Hematopoietic multipotent progenitor cell (in vitro differentiated cells): ENCODE measurements around the gene SPATC1L. TPM values are rescaled to one million over a fixed set of nuclear protein-coding genes. Genes with fewer than 3 reads are reported as not detected.

Experiments
- DNase-seq, 3 donors: peaks; one replicate each; pipeline ENCODE4 v3.0.0-alpha.2; 2011 to 2015; ENCODE audit warnings: low read depth in 2 of 3, low spot score in 2 of 3
- total RNA-seq: library from RNA; depleted of rRNA; stranded (reverse); fragments of >200 nt; gene quantifications from one replicate; pipeline ENCODE4 v1.2.3, GENCODE V29; 2012

SPATC1L gene
- total RNA-seq, 1 donor: 21.5 TPM

- DNase-seq: no peak
Measured at GRCh38 chr21:46168238-46168637, 16.0 kb downstream of the SPATC1L start.

DNA sequence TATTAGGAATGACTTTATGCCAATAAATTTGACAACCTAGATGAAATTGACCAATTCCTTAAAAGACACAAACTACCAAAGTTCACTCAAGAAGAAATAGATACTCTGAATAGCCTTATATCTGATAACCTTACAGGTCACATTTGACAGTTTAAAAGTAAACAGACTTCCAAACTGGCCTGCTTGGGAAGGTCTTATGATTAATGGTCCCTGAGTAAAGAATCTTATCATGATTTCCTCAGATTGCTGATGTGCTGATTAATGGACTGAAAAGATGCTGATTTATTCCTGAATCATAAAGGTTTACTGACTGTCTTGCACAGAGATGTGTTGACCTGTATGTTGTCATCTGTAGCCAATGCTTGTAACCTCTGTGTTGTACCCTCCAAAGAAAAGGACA lies 19.2 kb downstream of the SPATC1L start:
- DNase-seq: no peak

- no peak for DNase-seq
Measured at GRCh38 chr21:46163380-46163779, 20.9 kb downstream of the SPATC1L start.

- no peak for DNase-seq
Measured at GRCh38 chr21:46161633-46162592, 22.3 kb downstream of the SPATC1L start.

- no peak for DNase-seq
Measured at GRCh38 chr21:46160907-46161632, 23.2 kb downstream of the SPATC1L start.

- DNase-seq: no peak
Measured at GRCh38 chr21:46160657-46160906, 23.7 kb downstream of the SPATC1L start.

DNA sequence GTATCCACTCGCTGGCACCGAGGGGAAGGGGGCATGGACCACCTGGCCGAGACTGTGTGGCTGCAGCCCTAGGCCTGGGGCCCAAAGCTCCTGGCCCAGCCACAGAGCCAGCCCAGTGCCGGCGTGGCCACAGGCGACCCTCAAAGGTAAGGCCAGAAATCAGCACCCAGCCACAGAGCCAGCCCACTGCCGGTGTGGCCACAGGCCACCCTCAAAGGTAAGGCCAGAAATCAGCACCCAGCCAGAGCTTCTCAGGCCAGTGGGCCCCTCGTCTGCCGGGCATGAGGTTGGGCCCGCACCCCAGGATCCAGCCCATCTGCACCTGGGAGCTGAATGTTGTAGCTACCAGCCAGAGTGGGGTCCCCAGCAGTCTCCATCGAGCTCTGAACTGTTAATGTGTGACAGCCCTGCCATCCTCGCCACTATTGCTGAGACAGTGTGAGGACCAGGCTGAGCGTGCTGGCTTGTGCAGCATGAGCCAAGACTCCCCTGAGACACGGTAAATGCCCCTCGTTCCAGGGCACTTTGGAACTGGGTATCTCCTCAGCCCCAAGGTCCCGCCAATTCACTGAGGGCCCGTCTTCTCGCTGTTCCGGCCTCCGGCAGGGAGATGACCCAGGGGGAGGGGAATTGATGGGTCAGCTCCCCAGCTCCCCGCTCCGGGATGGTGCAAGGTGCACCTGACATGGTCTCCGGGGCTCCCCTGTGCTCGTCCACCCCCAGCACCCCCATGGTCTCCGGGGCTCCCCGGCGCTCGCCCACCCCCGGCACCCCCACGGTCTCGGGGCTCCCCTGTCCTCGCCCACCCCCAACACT lies 24.2 kb downstream of the SPATC1L start:
- DNase-seq: no peak

- no peak for DNase-seq
Measured at GRCh38 chr21:46159390-46159789, 24.9 kb downstream of the SPATC1L start.

DNA sequence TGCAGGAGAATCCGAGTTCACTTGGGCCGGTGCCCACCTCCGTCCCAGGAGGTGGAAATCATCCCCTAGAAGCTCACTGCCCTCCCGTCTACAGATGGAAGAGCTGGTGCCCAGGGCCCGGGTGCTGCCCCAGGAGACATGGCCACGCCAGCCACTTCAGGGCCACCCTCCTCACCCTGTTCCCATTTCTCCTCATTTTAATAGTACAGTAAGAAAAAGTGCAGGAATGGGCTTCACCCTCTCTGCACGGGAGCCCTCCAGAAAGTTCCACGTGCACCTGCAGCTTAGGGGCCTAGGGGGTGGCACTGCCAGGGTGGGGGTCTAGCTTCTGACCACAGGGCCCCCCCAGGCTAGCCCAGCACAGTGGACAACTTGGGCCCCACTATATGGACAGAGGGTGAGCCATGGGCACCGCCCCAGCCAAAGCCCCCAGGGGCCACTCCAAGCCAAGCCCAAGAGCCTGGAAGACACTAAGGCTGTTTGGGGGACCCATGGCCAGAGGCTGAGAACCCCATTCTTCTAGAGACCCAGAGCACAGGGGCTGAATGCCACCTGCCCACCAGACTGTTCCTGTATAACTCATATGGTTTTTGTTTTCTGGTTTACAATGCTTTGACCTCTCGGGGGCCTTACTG lies 25.5 kb downstream of the SPATC1L start:
- no peak for DNase-seq

DNA sequence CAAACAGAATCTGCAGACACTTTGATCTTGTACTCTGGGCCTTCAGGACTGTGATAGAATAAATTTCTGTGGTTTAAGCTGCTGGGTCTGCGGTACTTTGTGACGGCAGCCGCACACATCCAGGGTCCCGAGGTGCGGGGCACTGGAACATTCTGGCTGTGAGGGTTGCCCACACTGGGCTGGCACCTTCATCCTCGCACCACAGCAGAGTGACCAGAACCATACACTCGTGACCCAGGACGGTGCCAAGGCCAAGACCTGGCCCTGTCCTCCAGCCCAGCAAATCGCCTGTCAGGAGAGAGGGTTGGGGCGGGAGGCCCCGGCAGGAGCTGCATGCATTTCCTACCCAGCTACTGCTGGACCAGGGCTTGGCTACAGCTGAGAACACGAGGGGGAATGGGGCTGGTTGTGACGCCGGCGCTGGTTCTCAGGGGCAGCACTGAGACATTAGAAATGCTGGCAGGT lies 26.2 kb downstream of the SPATC1L start:
- no peak for DNase-seq

- DNase-seq: no peak
Measured at GRCh38 chr21:46157396-46157986, 26.8 kb downstream of the SPATC1L start.

DNA sequence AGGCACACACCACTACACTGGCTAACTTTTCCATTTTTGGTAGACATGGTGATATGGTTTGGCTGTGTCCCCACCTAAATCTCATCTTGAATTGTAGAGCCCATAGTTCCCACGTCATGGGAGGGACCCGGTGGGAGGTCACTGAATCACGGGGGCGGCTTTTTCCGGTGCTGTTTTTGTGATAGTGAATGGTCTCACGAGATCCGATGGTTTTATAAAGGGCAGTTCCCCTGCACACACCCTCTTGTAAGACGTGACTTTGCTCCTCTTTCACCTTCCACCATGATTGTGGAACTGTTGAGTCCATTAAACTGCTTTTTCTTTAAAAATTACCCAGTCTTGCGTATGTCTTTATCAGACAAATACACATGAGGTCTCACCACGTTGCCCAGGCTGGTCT lies 27.6 kb downstream of the SPATC1L start:
- no peak for DNase-seq

DNA sequence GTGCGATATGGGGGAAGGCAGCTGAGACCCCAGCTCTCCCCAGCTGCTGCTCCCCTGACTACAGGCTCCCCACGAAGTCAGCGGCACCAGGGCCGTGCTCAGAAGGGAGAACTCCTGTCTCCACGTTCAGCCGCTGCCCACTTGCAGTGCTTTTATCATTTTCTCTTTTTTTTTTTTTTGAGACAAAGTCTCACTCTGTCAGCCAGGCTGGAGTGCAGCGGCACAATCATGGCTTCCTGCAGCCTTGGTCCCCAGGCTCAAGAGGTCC lies 27.9 kb downstream of the SPATC1L start:
- DNase-seq: no peak

DNA sequence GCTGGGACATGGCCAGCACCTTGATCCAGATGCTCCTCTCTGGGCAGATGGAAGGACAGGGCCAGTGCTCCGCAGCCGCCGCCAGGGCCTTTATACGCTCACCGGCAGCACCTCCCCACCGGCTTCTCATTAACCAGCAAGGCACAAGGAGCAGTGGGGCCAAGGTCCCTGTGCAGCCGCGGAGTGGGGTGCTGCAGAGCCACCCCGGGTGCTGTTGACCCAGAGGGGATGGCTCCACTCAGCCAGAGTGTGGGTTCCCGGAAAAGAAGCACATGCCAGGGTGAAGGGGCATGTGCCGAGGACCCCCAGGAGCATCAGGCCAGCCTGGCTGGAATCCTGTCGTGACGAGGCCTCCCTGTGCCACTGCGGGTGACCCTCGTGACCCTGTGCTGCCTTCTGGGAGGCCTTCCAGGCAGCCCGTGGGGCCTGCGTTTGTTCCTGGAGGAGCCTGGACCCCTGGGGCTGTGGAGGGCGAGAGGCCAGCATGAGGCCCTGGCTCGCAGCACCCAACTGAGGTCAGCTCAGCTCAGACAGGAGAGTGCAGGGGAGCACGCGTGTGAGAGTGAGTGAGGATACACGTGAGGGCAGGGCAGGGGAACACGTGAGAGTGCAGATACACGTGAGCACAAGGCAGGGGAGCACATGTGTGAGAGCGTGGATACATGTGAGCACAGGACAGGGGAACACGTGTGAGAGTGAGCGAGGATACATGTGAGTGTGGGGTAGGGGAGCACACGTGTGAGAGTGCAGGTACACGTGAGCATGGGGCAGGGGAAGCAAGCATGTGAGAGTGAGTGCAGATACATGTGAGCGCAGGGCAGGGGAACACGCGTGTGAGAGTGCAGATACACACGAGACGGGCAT lies 28.5 kb downstream of the SPATC1L start, which contains the start of gene FTCD:
TSS of gene FTCD (minus strand) at position 66 of the 864 bp plus-strand sequence. CDS start at position 10, 56 bp downstream.
- DNase-seq: no peak

DNA sequence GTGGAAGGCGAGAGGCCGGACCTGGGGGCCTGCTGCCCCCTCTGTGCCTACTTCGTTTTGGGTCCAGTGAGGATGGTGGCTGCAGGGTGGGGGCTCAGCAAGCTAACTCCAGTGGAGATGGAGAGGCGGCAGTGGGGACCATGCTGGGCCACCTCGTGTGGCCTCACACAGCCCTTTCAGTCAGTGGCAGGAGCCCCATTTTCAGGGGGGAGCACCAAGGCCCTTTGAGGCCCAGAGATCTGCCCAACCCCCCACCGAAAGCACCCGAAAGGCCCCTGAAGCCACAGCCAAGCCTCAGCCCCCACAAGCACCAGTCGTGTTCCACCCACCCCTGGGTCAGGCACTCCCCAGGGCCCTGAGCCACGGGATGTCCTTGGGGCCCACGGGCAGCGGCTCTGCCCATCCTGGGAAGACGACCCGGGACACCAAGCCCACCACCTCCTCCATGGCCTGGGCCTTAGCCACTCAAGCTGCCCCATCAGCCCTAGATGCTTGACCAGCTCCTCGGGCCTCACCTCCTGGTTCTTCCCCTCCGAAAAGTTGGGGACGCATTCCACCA lies 29.2 kb downstream of the SPATC1L start:
- no peak for DNase-seq

DNA sequence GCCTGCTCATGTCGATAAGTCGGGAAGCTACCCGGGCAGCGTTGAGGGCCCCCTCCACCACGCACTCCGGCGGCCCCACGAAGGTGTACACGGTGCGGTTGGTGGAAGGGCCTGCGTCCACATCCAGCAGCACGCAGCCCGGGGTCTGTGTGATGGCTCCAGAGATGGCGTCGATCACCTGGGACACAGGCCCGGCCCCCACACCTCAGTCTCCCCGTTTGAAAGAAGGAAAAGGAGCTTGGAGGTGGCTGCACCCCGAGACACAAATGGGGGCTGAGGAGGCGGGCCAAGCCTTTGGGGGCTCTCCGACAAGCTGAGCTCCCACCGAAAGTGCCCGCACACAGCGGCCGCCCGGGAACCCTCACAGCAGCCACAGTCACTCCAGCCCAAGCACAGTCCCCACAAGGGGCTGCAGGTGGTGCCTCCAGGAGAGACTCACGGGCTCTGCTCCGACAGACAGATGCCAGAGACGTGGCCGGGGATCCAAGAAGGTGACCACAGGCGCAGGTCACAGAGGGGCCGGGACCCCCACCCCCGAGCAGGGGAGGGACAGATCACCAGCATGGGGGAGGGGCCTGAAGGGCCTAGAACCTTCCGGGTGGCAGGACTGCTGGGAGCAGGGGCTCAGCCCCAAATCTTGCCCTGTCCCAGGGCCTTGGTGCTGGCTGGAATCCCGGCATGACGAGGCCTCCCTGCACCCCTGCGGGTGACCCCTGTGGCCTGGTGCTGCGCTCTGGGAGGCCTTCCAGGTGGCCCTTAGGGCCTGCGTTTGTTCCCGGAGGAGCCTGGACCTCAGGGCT lies 29.9 kb downstream of the SPATC1L start:
- no peak for DNase-seq

DNA sequence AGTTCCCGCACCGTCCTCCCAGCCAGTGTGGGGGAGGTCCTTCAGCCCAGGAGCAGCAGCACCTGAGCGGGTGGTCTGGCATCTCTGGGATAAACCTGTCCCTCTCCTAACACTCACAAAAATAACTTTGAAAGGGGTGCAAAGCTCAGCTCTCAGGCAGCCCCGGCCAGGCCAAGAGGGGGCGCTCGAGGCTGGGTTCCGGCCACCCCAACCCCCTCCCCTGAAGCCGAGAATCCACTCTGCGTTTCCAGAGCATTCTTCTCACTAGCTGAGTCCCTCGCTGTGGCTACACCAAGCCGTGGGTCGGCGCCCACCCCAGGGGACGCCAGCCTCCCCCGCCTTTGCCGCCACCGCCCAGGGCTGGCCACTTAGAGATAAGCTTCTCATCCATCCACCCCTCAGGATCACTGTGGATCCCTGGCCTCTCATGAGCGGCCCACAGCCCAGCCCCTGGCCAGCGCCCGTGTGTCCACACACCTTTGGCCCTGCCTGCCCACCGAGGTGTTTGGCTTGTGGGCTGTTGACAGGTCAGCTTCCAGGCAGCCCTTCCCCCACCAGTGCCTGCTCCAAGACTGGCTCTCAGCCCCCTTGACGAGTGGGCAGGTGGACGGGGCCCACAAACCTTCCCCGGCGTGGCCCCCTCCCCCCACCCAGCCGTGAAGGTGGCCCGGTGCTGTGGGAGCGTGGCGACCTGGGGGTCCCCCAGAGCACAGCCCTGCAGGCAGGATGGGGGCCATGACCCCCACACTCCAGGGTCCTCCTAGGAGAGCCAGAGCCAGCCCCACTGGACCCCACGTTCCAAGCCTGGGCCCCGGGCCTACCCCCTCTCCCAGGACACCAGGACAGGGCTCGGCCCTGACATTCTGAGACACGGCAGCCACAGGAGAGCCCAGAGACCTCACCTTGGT lies 30.8 kb downstream of the SPATC1L start:
- peak in 2 of 3 donors; percentile 39 to 61 for DNase-seq
